ENCODE measurements around the gene EXOC6B.

Gene EXOC6B

GRCh38 chr2:72141881-72142451, 683.9 kb downstream of the EXOC6B start:
- no peak for DNase-seq

- no peak for DNase-seq
These were observed 684.7 kb downstream of the EXOC6B start for GRCh38 chr2:72141032-72141645.

GRCh38 chr2:72140621-72140960, 685.2 kb downstream of the EXOC6B start:
- DNase-seq, result no peak

GRCh38 chr2:72139874-72140620, 685.8 kb downstream of the EXOC6B start:
- DNase-seq, result no peak

GRCh38 chr2:72139471-72139873, 686.4 kb downstream of the EXOC6B start:
- no peak for DNase-seq

GRCh38 chr2:72138921-72139381, 686.9 kb downstream of the EXOC6B start:
- no peak for DNase-seq

GRCh38 chr2:72138011-72138881, 687.6 kb downstream of the EXOC6B start:
- DNase-seq, result no peak

- peak; percentile 56 to 82 (median 76) for DNase-seq
These were observed 688.3 kb downstream of the EXOC6B start for GRCh38 chr2:72137498-72138010.

- DNase-seq, result no peak
These were observed 688.8 kb downstream of the EXOC6B start for GRCh38 chr2:72136933-72137497.

- DNase-seq, result no peak
These were observed 689.5 kb downstream of the EXOC6B start for GRCh38 chr2:72136331-72136730.

- no peak for DNase-seq
These were observed 689.9 kb downstream of the EXOC6B start for GRCh38 chr2:72135921-72136320.

GRCh38 chr2:72134997-72135800, 690.6 kb downstream of the EXOC6B start:
- DNase-seq, result no peak

GRCh38 chr2:72134408-72134996, 691.3 kb downstream of the EXOC6B start:
- DNase-seq, result no peak

- DNase-seq, result no peak
These were observed 692.0 kb downstream of the EXOC6B start for GRCh38 chr2:72133721-72134407.

GRCh38 chr2:72132981-72133720, 692.7 kb downstream of the EXOC6B start:
- DNase-seq, result no peak

- DNase-seq, result no peak
These were observed 693.7 kb downstream of the EXOC6B start for GRCh38 chr2:72131916-72132841.

GRCh38 chr2:72131371-72131891, 694.4 kb downstream of the EXOC6B start:
- no peak for DNase-seq

- DNase-seq, result no peak
These were observed 695.0 kb downstream of the EXOC6B start for GRCh38 chr2:72130659-72131360.
